Posterior cingulate gyrus (tissue), 11 donors: ENCODE results near the gene RCBTB2.

ENCODE experiments used
- DNase-seq, 10 donors: peaks; one replicate each; pipeline versions ENCODE4 v3.0.0 to v3.0.0-alpha.2; 2020 to 2021; ENCODE audit warnings: mixed read lengths in 3 of 10
- intact Hi-C: fragments of 100-400 bp; cut with DNase I; formaldehyde crosslinking; loops from one replicate; pipeline ENCODE4 v1.15.1; 2023

The RCBTB2 gene

DNA sequence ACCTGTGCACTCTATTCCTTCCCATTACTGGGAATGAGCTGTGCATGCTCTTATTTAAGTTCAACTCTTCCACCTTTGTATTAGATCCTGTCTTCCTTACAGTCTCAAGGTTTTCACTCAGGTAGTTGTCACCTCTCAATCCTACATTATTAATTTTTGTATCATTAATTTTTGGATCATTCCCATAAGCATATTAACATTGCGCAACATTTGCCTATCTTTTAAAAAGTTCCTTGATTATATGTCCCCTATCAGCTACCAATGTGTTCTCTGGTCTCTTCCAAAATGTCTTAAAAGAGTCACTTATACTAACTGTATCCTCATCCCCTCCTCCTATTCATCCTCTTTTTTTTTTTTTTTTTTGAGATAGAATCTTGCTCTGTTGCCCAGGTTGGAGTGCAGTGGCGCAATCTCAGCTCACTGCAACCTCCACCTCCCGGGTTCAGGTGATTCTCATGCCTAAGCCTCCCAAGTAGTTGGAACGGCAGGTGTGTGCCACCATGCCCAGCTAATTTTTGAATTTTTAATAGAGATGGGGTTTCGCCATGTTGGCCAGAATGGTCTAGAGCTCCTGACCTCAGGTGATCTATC is 2.1 kb upstream of the RCBTB2 start:
- intact Hi-C loops, result loop anchor here (5.0 kb wide), 1 partner anchor 47 kb away; no protein-coding TSS in a partner anchor
- no peak for DNase-seq

DNA sequence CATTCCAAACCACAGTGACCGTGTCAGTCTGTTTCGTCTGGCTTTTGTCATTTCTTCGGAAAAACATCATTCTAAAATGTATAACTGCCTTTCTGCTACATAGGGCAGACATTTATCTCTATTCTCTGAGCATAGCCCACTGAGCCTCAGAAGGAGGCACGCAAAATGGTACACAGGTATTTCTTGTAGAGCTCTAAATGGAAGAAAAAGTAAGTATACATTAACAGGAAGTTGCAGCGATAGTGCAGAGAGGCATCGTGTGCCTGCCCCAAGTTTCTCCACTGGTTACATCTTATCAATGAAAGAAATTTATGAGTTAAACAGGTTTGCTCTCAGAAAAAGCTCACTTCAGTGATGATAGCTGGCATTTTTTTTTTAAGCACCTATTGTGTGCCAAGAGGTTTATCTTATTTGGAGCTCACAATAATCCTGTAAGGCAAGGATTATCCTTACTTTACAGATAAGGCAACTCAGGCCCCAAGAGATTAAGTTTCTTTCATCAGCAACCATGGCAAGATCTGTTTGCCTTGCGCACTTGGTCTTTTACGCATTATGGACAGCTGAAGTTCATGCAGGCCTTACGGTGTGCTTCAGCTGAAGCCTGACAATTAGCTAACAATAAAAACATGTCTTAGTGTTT is 1.2 kb upstream of the RCBTB2 start:
- DNase-seq, result no peak
- intact Hi-C loops, result no loop called here

DNA sequence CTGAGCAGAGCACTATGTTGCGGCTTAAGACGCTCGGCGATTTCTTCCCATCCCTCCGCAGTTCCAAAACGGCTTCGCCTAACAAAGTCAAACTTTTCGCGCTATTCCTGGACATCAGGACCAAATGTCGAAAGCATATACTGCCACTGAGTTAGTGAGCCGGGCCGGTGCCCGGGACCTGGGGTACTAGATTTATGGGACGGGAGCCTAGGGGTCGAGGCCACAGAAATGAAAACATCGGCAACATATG is 699 bp downstream of the RCBTB2 start:
- intact Hi-C loops, result no loop called here
- DNase-seq, result no peak

DNA sequence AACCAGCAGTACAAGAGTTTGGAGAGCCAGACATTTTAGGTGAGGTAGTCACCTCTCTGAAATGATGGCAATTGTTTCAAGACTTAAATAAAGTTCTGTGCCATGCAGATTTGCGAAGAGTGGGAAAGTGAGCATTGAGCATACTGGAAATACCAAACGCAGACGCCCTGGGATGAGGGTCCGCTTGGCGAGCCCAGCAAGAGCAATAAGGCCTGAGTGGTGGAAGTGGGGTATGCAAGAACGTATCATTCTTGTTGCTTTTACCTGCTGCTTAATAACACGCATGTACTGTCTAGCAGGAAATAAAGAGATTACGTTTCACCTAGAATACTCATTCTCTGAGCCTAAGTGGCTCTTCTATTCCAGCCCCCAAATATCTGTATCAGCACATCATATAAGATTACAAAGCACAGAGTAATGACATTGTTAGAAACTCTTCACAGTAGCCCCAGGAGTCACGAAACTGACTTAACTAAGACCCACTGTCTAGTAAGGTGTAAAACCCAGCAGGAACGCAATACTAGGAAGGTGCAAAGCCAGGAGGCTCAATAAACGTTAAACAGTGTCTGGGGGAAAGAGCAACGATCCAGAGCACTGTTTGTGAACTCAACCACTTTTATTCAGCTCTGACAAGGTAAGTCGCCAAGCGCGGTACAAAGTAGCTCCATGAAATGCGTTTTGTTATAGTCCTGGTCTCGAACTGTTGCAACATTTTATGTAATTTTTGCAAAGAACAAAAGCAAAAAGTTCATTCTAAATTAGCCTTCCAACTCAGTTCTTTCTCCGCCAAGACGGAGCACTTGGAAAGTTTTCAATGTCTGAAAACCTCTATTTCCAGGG is 1.2 kb downstream of the RCBTB2 start:
- DNase-seq, result no peak
- intact Hi-C loops, result no loop called here

DNA sequence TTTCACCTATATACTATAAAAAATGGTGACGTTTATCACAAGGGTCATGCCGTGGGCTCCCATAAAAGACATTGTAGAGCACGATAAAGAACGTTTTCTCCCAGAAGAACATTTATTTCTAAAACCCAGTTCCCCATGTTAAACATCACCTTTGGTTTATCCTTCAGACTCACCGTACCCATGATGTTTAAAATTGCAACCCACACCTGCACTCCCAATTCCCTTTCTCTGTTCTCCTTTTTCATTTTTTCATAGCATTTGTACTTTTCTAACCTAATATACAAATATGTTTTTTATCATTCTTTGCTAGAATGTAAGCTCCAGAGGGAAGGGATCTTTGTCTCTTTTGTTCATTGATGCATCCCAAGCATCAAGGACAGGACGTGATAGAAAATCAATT is 2.0 kb downstream of the RCBTB2 start:
- intact Hi-C loops, result no loop called here
- DNase-seq, result no peak

DNA sequence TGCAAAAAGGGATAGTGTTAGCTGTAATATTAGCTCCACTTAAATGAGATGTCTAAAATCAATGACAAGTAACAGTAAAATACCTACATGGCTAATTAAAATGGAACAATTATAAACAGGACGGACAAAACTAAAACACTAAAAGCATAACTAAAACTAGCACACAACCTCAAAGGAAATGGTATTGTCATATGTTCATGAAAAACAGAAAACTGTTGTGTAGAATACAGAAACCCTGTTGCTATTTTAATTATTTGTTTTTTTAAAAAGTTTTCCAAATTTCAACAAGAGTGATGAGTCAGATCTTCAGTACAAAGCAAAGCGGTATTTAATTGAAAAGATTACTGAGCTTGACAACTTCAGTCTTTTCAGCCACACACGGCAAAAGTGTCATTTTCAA is 4.2 kb downstream of the RCBTB2 start:
- intact Hi-C loops, result no loop called here
- DNase-seq, result no peak

DNA sequence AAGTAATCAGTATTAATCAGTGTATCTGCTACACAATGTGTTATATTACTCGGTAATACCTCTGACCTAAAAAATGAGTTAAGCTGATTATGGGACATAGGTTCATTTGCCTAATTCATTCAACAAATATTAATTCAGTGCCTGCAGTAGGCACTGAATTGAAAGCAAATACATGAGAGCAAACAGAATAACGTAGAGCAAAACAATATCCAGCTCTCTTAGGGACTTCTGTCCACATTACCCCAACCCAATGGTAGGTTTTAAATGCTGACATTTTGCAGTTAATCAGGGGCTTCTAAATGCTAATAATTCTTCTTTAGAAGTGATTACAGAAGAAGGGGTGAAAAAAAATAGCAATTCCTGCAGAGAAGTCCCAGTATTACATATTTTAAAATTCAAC is 4.9 kb downstream of the RCBTB2 start:
- no peak for DNase-seq
- intact Hi-C loops, result no loop called here

DNA sequence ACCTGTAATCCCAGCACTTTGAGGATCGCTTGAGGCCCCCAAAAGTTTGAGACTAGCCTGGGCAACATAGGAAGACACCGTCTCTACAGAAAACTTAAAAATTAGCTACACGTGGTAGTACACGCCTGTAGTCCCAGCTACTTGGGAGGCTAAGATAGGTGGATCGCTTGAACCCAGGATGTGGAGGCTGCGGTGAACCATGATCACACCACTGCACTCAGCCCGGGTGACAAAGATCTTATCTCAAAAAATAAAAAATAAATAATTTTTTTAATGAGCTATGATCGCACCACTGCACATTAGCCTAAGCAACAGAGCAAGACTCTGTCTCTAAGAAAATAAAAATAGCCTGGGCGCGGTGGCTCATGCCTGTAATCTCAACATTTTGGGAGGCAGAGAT is 6.6 kb downstream of the RCBTB2 start:
- intact Hi-C loops, result no loop called here
- no peak for DNase-seq

DNA sequence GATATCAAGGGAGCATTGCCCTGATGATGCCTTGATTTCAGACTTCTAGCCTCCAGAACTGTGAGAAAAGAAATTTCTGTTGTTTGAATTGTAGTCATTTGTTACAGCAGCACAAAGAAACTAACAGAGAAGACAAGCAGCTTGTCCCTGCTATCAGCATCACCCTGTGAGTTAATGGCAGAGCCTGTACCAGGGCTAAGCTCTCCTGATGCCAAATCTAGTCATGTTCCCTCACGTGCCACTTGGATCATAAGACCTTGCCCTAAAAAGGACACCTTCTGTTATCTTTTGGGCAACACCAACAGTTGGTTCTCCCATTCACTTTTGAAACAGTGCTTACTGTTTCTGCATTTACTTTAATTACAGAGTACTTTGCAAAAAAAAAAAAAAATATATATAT is 14.8 kb downstream of the RCBTB2 start:
- DNase-seq, result no peak
- intact Hi-C loops, result no loop called here

DNA sequence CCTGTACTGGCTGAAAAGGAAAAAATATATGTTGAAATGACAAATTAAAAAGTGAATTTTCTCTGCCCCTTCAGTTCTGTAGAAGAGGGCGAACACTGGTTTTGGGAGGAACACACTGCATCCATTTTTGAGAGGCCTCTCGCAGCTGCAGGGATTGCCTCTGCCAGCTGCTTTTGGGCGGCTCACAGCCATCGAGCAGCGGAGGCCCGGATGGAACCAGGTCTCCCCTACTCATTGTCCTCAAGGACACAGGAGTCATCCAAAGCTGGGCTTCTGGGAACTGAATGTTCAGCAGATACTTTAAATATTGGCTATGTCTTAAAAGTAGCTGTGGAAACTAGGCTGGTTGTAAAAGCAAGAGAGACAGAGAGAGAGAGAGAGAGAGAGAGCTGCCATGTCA is 17.1 kb downstream of the RCBTB2 start:
- peak in 2 of 10 donors; percentile 39 to 84 for DNase-seq
- intact Hi-C loops, result no loop called here

DNA sequence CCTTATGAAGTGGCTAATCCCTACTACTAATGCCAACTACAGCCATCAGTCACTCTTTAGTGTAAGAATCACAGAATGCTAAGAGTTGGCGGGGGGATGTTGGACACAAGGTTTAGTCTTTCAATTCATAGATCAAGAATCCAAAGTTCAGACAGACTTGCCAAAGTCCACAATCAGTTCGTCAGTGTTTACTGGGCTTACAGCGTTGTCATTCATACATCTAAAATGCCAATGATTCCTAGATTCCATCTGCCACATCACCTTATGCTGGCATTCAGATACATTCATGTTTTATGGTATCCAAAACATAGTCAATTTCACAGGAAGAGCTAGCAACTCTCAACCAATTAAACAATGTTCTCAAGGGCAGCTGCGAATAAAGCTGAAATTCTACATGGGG is 18.1 kb downstream of the RCBTB2 start:
- no peak for DNase-seq
- intact Hi-C loops, result no loop called here

DNA sequence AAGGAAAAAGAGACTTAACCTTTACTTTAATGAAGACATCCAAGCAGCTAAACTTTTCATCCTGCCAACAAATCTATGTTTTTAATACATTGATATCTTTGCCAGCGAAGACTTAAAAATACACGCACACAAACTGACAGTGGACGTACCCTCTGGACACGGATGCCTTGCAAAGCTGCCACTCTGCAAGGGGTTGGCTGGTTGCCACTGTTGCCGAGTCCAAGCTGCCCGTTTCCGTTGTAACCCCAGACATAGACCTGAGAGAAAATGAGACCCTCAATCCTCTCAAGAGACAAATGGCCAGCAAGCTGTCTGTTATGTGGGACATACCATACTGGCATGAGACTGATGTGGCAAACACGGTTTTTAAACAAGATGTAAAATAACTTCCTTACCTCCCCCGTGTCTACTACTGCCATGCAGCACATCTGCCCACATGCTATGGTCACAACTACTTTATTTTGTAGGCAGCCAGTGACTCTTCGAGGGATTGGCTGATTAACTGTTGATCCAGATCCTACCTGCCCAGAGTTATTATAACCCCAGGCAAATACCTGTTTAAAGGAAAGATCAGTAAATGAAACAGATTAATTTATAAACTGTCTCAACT is 21.2 kb downstream of the RCBTB2 start:
- DNase-seq, result peak in 3 of 10 donors; percentile 60 to 79 (median 68)
- intact Hi-C loops, result no loop called here

DNA sequence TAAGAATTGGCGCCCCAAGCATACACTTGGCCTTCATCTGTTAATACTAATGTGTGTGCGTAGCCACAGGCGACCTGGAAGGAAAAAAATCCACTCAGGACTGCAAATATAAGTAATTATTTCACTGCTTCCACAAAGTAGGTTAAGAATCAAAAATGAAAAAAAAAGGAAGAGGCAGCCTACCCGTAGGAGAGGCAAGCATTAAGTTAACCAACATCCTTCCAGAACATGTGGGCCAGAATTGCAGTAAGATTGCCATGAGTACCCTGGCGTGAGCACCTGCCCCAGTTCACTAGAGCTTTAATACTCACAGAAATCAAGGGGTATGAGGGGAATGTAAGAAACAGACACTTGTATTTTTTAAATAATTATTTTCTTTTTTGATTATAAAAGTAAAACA is 22.2 kb downstream of the RCBTB2 start:
- DNase-seq, result no peak
- intact Hi-C loops, result no loop called here

DNA sequence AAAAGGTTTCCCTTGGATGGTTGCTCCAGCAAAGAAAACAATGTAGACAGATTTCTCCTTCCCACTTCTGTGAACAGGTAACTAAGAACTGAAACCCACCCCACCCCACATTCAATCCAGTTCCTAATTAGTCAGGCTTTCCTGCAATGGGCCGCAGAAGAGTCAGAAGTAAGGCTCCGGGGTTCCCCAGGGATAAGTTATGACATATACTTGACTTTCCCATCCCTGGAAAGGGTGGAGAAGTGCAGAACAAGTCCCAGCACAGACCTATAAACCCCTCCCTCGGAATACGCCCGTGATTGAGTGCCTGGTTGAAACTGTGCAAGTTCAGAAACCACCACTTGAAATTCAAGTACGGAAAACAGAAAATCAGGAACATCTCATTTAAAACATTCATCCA is 24.9 kb downstream of the RCBTB2 start:
- intact Hi-C loops, result no loop called here

DNA sequence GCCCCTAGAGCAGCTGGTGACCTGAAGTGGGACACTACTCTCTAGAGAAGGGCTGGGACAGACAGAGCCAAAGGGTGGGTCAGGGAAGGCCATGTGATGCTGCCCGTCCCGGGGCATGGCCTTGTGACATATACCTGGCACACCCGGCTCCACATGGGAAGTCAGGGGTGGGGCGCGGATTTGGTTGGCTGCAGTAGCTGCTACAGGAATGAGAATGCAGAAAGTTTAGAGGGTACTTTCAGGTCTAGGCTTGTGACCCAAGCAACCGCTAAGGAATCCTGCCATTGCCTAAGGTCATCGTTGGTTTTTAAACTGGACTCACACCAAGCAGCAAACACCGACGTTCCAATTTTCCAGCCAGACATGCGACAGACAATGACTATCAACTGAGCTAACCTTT is 25.9 kb downstream of the RCBTB2 start:
- DNase-seq, result no peak

More for the DNA sequence above, 24.9 kb downstream of the RCBTB2 start:
- DNase-seq, result no peak

DNA sequence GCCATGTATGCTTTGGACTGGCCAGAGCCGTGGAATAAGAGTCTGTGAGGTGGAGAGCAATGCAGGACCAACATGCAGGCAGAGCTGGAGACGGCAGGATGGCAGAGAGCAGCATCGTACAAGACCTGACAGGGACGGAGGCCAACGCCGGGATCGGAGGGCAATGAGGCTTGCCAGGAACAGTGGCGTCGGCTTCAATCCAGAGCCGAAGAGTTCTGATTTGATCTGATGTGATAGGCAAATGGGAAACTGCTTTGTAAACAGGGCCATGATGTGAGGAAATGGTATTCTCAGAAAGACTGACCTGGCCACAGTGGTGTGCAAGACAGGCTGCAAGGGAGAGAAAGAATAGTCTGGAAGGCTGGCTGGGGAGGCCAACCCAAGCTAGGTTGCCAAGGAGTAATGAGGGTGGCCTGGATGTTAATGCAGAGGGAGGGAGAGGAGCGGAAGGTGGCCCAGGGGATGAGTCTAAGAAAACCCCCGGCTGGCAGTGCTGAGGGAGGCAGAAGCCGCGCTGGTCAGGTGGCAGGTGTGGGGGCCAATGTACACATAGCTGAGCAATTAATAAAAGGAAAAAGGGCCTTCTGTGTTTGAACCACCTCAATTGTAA is 26.7 kb downstream of the RCBTB2 start:
- intact Hi-C loops, result no loop called here
- DNase-seq, result peak in 2 of 10 donors; percentile 71 to 78

More for the DNA sequence above, 25.9 kb downstream of the RCBTB2 start:
- intact Hi-C loops, result no loop called here

DNA sequence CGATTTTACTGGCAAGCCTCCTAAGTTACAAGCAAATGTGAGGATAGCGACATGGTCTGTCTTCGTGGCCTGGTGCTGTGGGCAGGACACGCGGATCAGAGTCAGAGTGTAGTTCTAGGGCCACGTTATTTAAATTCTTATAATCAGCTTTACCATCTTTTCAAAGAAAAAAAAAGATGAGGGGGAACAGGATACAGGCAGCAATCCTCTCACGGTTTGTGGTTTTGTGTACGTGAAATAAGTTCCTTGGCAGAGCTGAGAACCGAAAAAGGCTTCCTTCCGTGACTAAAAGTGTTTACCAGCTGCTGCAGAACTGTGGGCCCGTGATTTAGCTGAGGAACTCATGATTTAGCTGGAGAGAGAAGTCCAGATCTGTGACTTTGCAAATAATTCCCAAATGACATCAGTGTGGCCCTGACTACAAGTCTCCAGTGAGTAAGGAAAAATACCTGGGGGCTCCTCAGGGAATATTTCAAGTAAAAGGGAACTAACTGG is 27.2 kb downstream of the RCBTB2 start:
- intact Hi-C loops, result no loop called here
- DNase-seq, result peak in 1 of 10 donors; percentile 83

DNA sequence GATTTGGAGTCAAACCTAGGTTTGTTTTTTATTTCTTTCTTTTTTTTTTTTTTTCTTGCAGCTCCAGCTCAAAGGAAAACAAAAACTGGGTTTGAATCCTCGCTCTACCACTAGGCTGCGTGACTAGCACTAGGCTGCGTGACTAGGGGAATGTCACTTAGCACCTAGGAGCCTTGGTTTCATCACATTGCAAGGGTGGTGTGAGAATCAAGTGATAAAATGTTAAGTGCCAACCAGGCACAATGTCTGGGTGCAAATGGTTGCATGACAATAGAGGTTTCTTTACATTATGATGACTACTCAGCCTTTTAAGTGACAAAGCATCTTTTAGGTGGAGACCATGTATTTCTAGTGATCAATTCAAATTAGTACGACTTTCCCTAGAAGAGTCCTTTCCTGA is 27.9 kb downstream of the RCBTB2 start:
- intact Hi-C loops, result no loop called here
- DNase-seq, result no peak

DNA sequence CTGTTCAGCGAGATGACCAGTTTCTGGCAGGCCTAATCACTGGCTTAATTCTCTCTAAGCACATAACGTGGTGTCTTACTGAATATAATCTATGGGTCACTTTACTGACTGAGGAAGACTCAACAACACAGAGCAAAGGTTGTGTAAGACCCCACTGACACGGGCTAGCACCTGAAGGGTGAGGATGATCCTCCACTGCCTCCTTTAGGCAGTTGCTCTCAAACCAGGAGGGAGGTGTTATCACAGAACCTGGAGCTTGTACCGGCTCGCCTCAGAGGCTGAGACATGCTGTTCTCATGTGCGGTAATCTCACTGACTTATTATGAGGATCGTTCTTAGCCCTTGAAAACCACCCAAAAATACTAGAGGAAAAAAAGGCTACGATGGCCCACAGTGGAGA is 28.3 kb downstream of the RCBTB2 start:
- intact Hi-C loops, result no loop called here
- no peak for DNase-seq

DNA sequence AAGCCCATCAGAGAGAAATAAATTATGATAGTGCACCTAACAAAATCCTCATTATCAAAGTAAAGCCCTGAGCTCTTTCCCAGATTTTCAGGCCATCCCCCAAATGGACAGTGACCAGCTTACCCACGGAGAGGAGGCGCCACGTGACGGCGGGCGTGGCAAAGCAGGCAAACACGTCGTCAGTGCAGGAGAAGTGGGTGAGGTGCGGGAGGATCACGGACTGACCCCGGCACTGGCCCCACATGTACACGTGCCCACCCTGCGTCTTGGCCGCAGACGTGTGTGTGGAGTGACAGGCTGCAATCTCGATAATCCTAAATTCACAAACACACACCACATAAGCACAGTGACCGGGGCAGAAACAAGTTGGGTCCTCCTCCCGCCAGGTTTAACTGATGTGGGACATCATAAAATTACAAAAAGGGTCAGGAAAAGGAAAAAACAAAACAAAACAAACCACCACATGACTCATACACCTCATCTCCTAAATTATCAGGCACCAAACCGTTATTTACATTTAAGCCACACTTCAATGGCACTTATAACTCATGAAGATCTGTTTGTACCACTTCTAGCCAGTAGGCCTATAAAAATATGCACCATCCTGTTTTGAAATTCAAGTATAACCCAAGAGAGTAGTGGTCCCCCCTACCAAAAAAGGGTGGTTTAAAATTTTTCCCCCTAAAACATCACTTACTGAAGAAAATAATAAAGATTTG is 30.1 kb downstream of the RCBTB2 start:
- intact Hi-C loops, result no loop called here
- peak in 1 of 10 donors; percentile 78 for DNase-seq
